ENCODE results near the gene RHEB. TPM values are rescaled to one million over a fixed set of nuclear protein-coding genes. Genes with fewer than 3 reads are reported as not detected.
A peak's percentile ranks its signal among the peaks of the same experiment; 100 is the strongest.

RHEB gene, protein sequence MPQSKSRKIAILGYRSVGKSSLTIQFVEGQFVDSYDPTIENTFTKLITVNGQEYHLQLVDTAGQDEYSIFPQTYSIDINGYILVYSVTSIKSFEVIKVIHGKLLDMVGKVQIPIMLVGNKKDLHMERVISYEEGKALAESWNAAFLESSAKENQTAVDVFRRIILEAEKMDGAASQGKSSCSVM
- 105 and 111 TPM in 2 replicates for total RNA-seq
- polyA plus RNA-seq, result 135 and 142 TPM in 2 replicates

GRCh38 chr7:151519765-151520418 is at the start of gene RHEB:
Gene RHEB (minus strand): TSS chr7:151519895. CDS start chr7:151519511, 384 bp downstream.
- H3K9me2 ChIP-seq (replicated peaks; ENCODE audit: insufficient read depth), result no peaks in the 10 kb centered on the region

DNA sequence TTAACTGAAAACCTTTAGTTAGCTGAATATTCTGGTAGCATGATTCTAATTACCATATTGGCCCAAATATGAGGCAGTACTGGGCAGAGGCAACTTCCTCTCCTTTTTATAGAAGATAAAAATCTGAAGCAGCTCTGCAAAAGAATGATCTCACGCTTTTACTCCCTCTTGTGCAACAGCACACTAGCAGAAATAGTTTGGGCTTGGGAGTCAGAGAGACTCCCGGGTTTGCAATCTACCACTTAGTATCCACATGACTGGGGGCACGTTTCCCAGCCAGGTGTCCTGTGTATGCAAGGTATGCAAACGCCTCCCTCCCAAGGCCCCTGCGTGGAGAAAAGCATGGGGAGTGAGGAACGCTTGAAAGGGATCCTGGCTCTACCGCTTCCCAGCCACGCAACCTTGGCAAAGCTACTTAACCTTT is 47.2 kb upstream of the RHEB start:
- WGBS (ENCODE audit: low lambda C conversion rate, missing lambda C conversion rate), result 43% methylated on average over 8 of the region's 8 CpGs

More at GRCh38 chr7:151519765-151520418, at the start of gene RHEB:
- Histone ChIP-seq H3K4me3 (peak within 1 kb of the TSS; percentile 77), H3K27ac (peak within 1 kb of the TSS; percentile 100), H3K4me1 (ENCODE audit: insufficient read depth) (peaks cover 2% of the 10 kb centered on the region), H2AFZ (no peak within 1 kb of the TSS), H3K36me3 (replicated peaks; ENCODE audit: insufficient read depth, low read depth) (no peaks in the 10 kb centered on the region), H3K79me2 (peaks cover 40% of the 10 kb centered on the region), H4K20me1 (ENCODE audit: insufficient read depth, poor library complexity, severe bottlenecking) (peaks cover 38% of the 10 kb centered on the region), H3K27me3 (no peaks in the 10 kb centered on the region), H3K4me2 (peak within 1 kb of the TSS; percentile 78), H3K9me3 (ENCODE audit: low read depth) (no peaks in the 10 kb centered on the region)
- TF ChIP-seq CTCF (IDR thresholded peaks at IDR 0.05; ENCODE audit: poor library complexity) (no peak), EZH2phosphoT487 (IDR thresholded peaks at IDR 0.05; ENCODE audit: low read depth, severe bottlenecking, unreplicated experiment) (no peak), EZH2 (IDR thresholded peaks at IDR 0.05; ENCODE audit: borderline replicate concordance) (no peak)
- 7% methylated on average over 46 of the region's 66 CpGs for WGBS (ENCODE audit: low lambda C conversion rate, missing lambda C conversion rate)
- peak; percentile 100 for DNase-seq (ENCODE audit: low spot score)

DNA sequence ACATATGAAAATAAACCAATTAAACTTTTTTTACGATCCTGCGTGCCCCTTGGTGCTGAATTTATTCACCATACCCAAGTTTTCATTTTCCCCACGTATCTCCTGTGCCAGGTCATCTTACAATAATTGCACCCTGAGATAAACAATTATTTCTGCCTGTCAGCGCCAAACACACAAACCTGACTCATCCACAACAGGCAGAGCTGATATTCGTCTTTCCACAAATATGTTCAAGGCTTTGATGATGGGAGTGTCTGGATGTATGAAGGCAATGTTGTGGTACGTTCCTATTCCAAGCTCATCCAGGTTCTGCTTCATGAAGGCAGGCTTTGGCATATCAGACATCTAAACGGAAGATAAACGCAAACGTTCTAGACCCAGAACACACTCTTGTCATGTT is 45.8 kb upstream of the RHEB start:
- no peak for TF ChIP-seq EZH2 (IDR thresholded peaks at IDR 0.05; ENCODE audit: borderline replicate concordance)
- no peak for TF ChIP-seq CTCF (IDR thresholded peaks at IDR 0.05; ENCODE audit: poor library complexity)
- no peak for TF ChIP-seq EZH2phosphoT487 (IDR thresholded peaks at IDR 0.05; ENCODE audit: low read depth, severe bottlenecking, unreplicated experiment)
- Histone ChIP-seq H3K36me3 (replicated peaks; ENCODE audit: insufficient read depth, low read depth) (no peaks in the 10 kb centered on the region), H3K4me3 (no peak overlapping the region), H3K27ac (no peak overlapping the region), H3K4me1 (ENCODE audit: insufficient read depth) (peaks cover 6% of the 10 kb centered on the region), H4K20me1 (ENCODE audit: insufficient read depth, poor library complexity, severe bottlenecking) (no peaks in the 10 kb centered on the region), H3K9me3 (ENCODE audit: low read depth) (no peaks in the 10 kb centered on the region), H3K27me3 (no peaks in the 10 kb centered on the region), H3K4me2 (no peak overlapping the region), H3K79me2 (no peaks in the 10 kb centered on the region), H3K9me2 (replicated peaks; ENCODE audit: insufficient read depth) (no peaks in the 10 kb centered on the region), H2AFZ (no peak overlapping the region)
- DNase-seq (ENCODE audit: low spot score), result no peak
- 85% methylated on average over 9 of the region's 9 CpGs for WGBS (ENCODE audit: low lambda C conversion rate, missing lambda C conversion rate)

More for the DNA sequence above, 47.2 kb upstream of the RHEB start:
- H3K4me1 ChIP-seq (ENCODE audit: insufficient read depth), result peaks cover 6% of the 10 kb centered on the region
- no peak overlapping the region for H3K27ac ChIP-seq
- TF ChIP-seq EZH2phosphoT487 (IDR thresholded peaks at IDR 0.05; ENCODE audit: low read depth, severe bottlenecking, unreplicated experiment) (no peak), CTCF (IDR thresholded peaks at IDR 0.05; ENCODE audit: poor library complexity) (no peak), EZH2 (IDR thresholded peaks at IDR 0.05; ENCODE audit: borderline replicate concordance) (no peak)
- H2AFZ ChIP-seq, result no peak overlapping the region
- peak overlapping the region; percentile 27 for H3K4me2 ChIP-seq
- H4K20me1 ChIP-seq (ENCODE audit: insufficient read depth, poor library complexity, severe bottlenecking), result no peaks in the 10 kb centered on the region
- H3K27me3 ChIP-seq, result no peaks in the 10 kb centered on the region
- peak; percentile 26 for DNase-seq (ENCODE audit: low spot score)
- H3K4me3 ChIP-seq, result no peak overlapping the region
- H3K9me3 ChIP-seq (ENCODE audit: low read depth), result no peaks in the 10 kb centered on the region
- no peaks in the 10 kb centered on the region for H3K36me3 ChIP-seq (replicated peaks; ENCODE audit: insufficient read depth, low read depth)
- H3K79me2 ChIP-seq, result no peaks in the 10 kb centered on the region
- H3K9me2 ChIP-seq (replicated peaks; ENCODE audit: insufficient read depth), result no peaks in the 10 kb centered on the region

All from hepatocyte (in vitro differentiated cells).